GM23338 (cell line): ENCODE results near the gene APC2. TPM values are rescaled to one million over a fixed set of nuclear protein-coding genes. Genes with fewer than 3 reads are reported as not detected.

Experiments
- ATAC-seq: fragments of 200-7000 bp; cut with Tn5 transposase; 3 replicates; pipeline ENCODE4 v1.9.1; 2020
- DNase-seq: peaks from one replicate; pipeline ENCODE4 v3.0.0-alpha.2; 2015; ENCODE audit warnings: low spot score
- H2AFZ ChIP-seq: fragments of 200-600 bp; sonication (generic); 2 replicates; pipeline ENCODE4 v1.8.0; 2016; ENCODE audit warnings: antibody characterized with exemption, mild to moderate bottlenecking, moderate library complexity
- H3F3A ChIP-seq: fragments of 200-600 bp; sonication (generic); replicated peaks from 2 replicates; pipeline ENCODE4 v1.8.0; 2017; ENCODE audit warnings: antibody characterized with exemption, mixed run types, low read depth
- H3K27ac ChIP-seq: fragments of 200-600 bp; sonication (generic); 2 replicates; pipeline ENCODE4 v1.6.1; 2016; ENCODE audit warnings: low read depth
- H3K27me3 ChIP-seq: fragments of 200-600 bp; sonication (generic); 2 replicates; pipeline ENCODE4 v1.8.0; 2016; ENCODE audit warnings: mild to moderate bottlenecking, mixed run types, moderate library complexity; ENCODE audit not compliant: insufficient read depth
- H3K36me3 ChIP-seq: fragments of 200-600 bp; sonication (generic); 2 replicates; pipeline ENCODE4 v1.8.0; 2016; ENCODE audit warnings: mild to moderate bottlenecking; ENCODE audit not compliant: insufficient read depth
- H3K4me1 ChIP-seq: fragments of 200-600 bp; sonication (generic); 2 replicates; pipeline ENCODE4 v1.8.0; 2016; ENCODE audit warnings: mild to moderate bottlenecking, moderate library complexity; ENCODE audit not compliant: insufficient read depth
- H3K4me2 ChIP-seq: fragments of 200-600 bp; sonication (generic); 2 replicates; pipeline ENCODE4 v1.7.1; 2017; ENCODE audit warnings: mixed run types
- H3K4me3 ChIP-seq: fragments of 200-600 bp; sonication (generic); 2 replicates; pipeline ENCODE4 v1.6.1; 2016; ENCODE audit warnings: mixed run types
- H3K79me2 ChIP-seq: fragments of 200-600 bp; sonication (generic); replicated peaks from 2 replicates; pipeline ENCODE4 v1.8.0; 2017; ENCODE audit warnings: mild to moderate bottlenecking; ENCODE audit not compliant: insufficient read depth
- H3K9me2 ChIP-seq: fragments of 200-600 bp; sonication (generic); 2 replicates; pipeline ENCODE4 v1.8.0; 2017; ENCODE audit not compliant: insufficient read depth
- H4K20me1 ChIP-seq: fragments of 200-600 bp; sonication (generic); replicated peaks from 2 replicates; pipeline ENCODE4 v1.8.0; 2017; ENCODE audit warnings: mild to moderate bottlenecking; ENCODE audit not compliant: insufficient read depth
- H3K27ac Mint-ChIP-seq: 2 replicates; pipeline ENCODE4 v1.8.0; 2020; ENCODE audit warnings: inconsistent platforms, mild to moderate bottlenecking, moderate library complexity, mixed read lengths
- H3K27me3 Mint-ChIP-seq: 3 replicates; pipeline ENCODE4 v1.8.0; 2022; ENCODE audit warnings: low read depth, mild to moderate bottlenecking, moderate library complexity, mixed read lengths, inconsistent platforms; ENCODE audit not compliant: insufficient read depth, poor library complexity
- H3K36me3 Mint-ChIP-seq: 3 replicates; pipeline ENCODE4 v1.8.0; 2021; ENCODE audit warnings: low read depth, mild to moderate bottlenecking, inconsistent platforms, moderate library complexity, mixed read lengths
- H3K4me1 Mint-ChIP-seq: 3 replicates; pipeline ENCODE4 v1.8.0; 2020; ENCODE audit warnings: mild to moderate bottlenecking, inconsistent platforms, mixed read lengths
- H3K4me3 Mint-ChIP-seq: 3 replicates; pipeline ENCODE4 v1.8.0; 2021; ENCODE audit warnings: moderate library complexity, mild to moderate bottlenecking, inconsistent platforms, mixed read lengths
- H3K9me3 Mint-ChIP-seq: 3 replicates; pipeline ENCODE4 v1.8.0; 2020; ENCODE audit warnings: moderate library complexity, mild to moderate bottlenecking, inconsistent platforms, mixed read lengths
- JUNB ChIP-seq: IDR thresholded peaks from one replicate; pipeline ENCODE4 v1.6.1; 2016; ENCODE audit warnings: antibody characterized with exemption; ENCODE audit not compliant: unreplicated experiment
- REST ChIP-seq: IDR thresholded peaks from one replicate; pipeline ENCODE4 v1.6.1; 2018; ENCODE audit warnings: antibody characterized with exemption; ENCODE audit not compliant: unreplicated experiment
- STAT1 ChIP-seq: IDR thresholded peaks from one replicate; pipeline ENCODE4 v1.6.1; 2016; ENCODE audit warnings: antibody characterized with exemption; ENCODE audit not compliant: unreplicated experiment
- ZNF114 ChIP-seq: fragments of 250-450 bp; sonication (Bioruptor Pico); IDR thresholded peaks from 2 replicates; pipeline ENCODE4 v1.5.0; 2020; ENCODE audit warnings: mild to moderate bottlenecking, moderate library complexity
- ZNF331 ChIP-seq: fragments of 250-450 bp; sonication (Bioruptor Pico); IDR thresholded peaks from 2 replicates; pipeline ENCODE4 v1.5.0; 2020; ENCODE audit warnings: low read depth, mild to moderate bottlenecking, moderate library complexity
- ZNF462 ChIP-seq: fragments of 250-450 bp; sonication (Bioruptor Pico); IDR thresholded peaks from 2 replicates; pipeline ENCODE4 v1.5.0; 2020; ENCODE audit warnings: mild to moderate bottlenecking, moderate library complexity
- polyA plus RNA-seq: library from polyadenylated mRNA; unstranded; fragments of >200 nt; fragmentation: Nextera tagmentation; extraction: Ambion mirVana; gene quantifications from 2 replicates; pipeline ENCODE4 v1.2.1, GENCODE V29; 2016
- total RNA-seq: library from RNA; depleted of rRNA; stranded (reverse); fragments of >200 nt; shearing (Covaris generic); gene quantifications from 2 replicates; pipeline ENCODE4 v1.2.3, GENCODE V29; 2014

The APC2 gene
- total and polyA plus RNA-seq, 2 experiments from 2014 or later: 1.4 to 18.3 TPM

- Histone ChIP-seq H4K20me1 (peaks cover 21% of the 10 kb centered on the region), H3K4me1 (no peaks in the 10 kb centered on the region), H3F3A (peaks cover 40% of the 10 kb centered on the region), H3K79me2 (peaks cover 20% of the 10 kb centered on the region), H3K36me3 (peaks cover 27% of the 10 kb centered on the region), H2AFZ (no peak overlapping the region), H3K9me2 (no peaks in the 10 kb centered on the region), H3K27ac (0 out of 2 replicates have a peak overlapping the region, but pooled peaks have one; percentile 14), H3K4me2 (no peak overlapping the region), H3K27me3 (no peaks in the 10 kb centered on the region), H3K4me3 (no peak overlapping the region)
- peaks cover 14% of the 10 kb centered on the region for H3K27me3 Mint-ChIP-seq
- H3K4me3 Mint-ChIP-seq: no peak overlapping the region
- TF ChIP-seq REST (no peak), ZNF114 (CRISPR knock-in tag) (no peak), ZNF331 (no peak), STAT1 (no peak), JUNB (no peak), ZNF462 (CRISPR knock-in tag) (no peak)
- no peaks in the 10 kb centered on the region; the same call in 2 of the 3 replicates for H3K9me3 Mint-ChIP-seq
- ATAC-seq (no peak), DNase-seq (no peak)
- no peak overlapping the region for H3K27ac Mint-ChIP-seq
- H3K36me3 Mint-ChIP-seq: peaks cover 51% of the 10 kb centered on the region
- no peaks in the 10 kb centered on the region; the same call in 2 of the 3 replicates for H3K4me1 Mint-ChIP-seq
Observed at GRCh38 chr19:1431759-1432506, 18.0 kb upstream of the APC2 start.
